Gastrocnemius medialis (tissue), 4 donors: ENCODE data around the gene ZBTB17. TPM values are rescaled to one million over a fixed set of nuclear protein-coding genes. Genes with fewer than 3 reads are reported as not detected.
"Not testable (repeated sequence)": the region's sequence is repeated elsewhere in the genome, so short reads cannot be mapped to it uniquely, and the experiment has no call there.

ENCODE experiments used
- ATAC-seq, 2 donors: fragments of 150-250 bp; one replicate each; pipeline ENCODE4 v1.9.1; 2016
- DNase-seq, 2 donors: peaks; one replicate each; pipeline ENCODE4 v3.0.0-alpha.2; 2019
- H3K27ac ChIP-seq, 4 donors: fragments of 200-600 bp; sonication (generic); 1 replicate in 1 of 4; 2 replicates in 3 of 4; pipeline ENCODE4 v1.5.1; 2016 to 2018; ENCODE audit warnings: mild to moderate bottlenecking in 2 of 4, moderate library complexity in 1 of 4
- H3K27me3 ChIP-seq, 3 donors: fragments of 200-600 bp; sonication (generic) in 2 of 3; 1 replicate in 1 of 3; 2 replicates in 2 of 3; pipeline versions ENCODE4 v1.5.1 to v1.6.0; 2016 to 2019; ENCODE audit warnings: mild to moderate bottlenecking in 1 of 3, moderate library complexity in 1 of 3
- H3K36me3 ChIP-seq, 2 donors: fragments of 200-600 bp; sonication (generic) in 1 of 2; one replicate each; pipeline ENCODE4 v1.5.1; 2017 to 2018
- H3K4me1 ChIP-seq, 2 donors: fragments of 200-600 bp; sonication (generic) in 1 of 2; one replicate each; pipeline ENCODE4 v1.5.1; 2016 to 2017; ENCODE audit warnings: mild to moderate bottlenecking in 2 of 2
- H3K4me3 ChIP-seq, 4 donors: fragments of 200-600 bp; sonication (generic) in 3 of 4; 1 replicate in 1 of 4; 2 replicates in 3 of 4; pipeline ENCODE4 v1.5.1; 2016 to 2019; ENCODE audit warnings: mild to moderate bottlenecking in 2 of 4
- H3K9me3 ChIP-seq, 3 donors: fragments of 200-600 bp; sonication (generic) in 2 of 3; 1 replicate in 1 of 3; 2 replicates in 2 of 3; pipeline ENCODE4 v1.5.1; 2016 to 2019
- POLR2A ChIP-seq, 2 donors: fragments of 450-650 bp; IDR thresholded peaks; one replicate each; pipeline ENCODE4 v1.6.1; 2017; ENCODE audit warnings: antibody characterized with exemption in 2 of 2, mild to moderate bottlenecking in 2 of 2, moderate library complexity in 2 of 2
- in situ Hi-C, 4 donors: fragments of 200-750 bp; cut with MboI; loops; one replicate each; pipeline versions ENCODE4 v1.15.0 to v1.8.0; 2017; ENCODE audit warnings: low sequenced_read_pairs in 4 of 4
- intact Hi-C: fragments of 100-400 bp; cut with DNase I; formaldehyde crosslinking; loops from one replicate; pipeline ENCODE4 v1.15.1; 2023; ENCODE audit warnings: low total_unique reads
- total RNA-seq, 4 donors: library from RNA; depleted of rRNA; stranded (reverse); fragments of >200 nt; gene quantifications; one replicate each; pipeline versions ENCODE4 v1.1.0 to v1.2.3, GENCODE V29; 2016
- TF ChIP-seq, protein P1 (sequence below), 5 experiments: fragments of 450-650 bp in 3 of 5; fragments of 200-600 bp in 2 of 5; sonication (generic) in 2 of 5; IDR thresholded peaks in 4 of 5; conservative IDR thresholded peaks in 1 of 5; 1 replicate in 4 of 5; 2 replicates in 1 of 5; pipeline ENCODE4 v1.5.1; 2016 to 2019; ENCODE audit warnings: antibody characterized with exemption in 5 of 5, mild to moderate bottlenecking in 3 of 5, moderate library complexity in 3 of 5

The ZBTB17 gene
- total RNA-seq, 4 donors from 2014 or later = 25.9 to 44.1 (median 31.5) TPM

GRCh38 chr1:15931884-15932283 is 44.0 kb downstream of the ZBTB17 start:
- no peak for TF ChIP-seq POLR2A (IDR thresholded peaks at IDR 0.05)
- TF ChIP-seq, protein P1, sequence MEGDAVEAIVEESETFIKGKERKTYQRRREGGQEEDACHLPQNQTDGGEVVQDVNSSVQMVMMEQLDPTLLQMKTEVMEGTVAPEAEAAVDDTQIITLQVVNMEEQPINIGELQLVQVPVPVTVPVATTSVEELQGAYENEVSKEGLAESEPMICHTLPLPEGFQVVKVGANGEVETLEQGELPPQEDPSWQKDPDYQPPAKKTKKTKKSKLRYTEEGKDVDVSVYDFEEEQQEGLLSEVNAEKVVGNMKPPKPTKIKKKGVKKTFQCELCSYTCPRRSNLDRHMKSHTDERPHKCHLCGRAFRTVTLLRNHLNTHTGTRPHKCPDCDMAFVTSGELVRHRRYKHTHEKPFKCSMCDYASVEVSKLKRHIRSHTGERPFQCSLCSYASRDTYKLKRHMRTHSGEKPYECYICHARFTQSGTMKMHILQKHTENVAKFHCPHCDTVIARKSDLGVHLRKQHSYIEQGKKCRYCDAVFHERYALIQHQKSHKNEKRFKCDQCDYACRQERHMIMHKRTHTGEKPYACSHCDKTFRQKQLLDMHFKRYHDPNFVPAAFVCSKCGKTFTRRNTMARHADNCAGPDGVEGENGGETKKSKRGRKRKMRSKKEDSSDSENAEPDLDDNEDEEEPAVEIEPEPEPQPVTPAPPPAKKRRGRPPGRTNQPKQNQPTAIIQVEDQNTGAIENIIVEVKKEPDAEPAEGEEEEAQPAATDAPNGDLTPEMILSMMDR (IDR thresholded peaks at IDR 0.05 in 4 of 5, conservative IDR thresholded peaks at IDR 0.05 in 1 of 5) = no peak
- H3K4me3 ChIP-seq = no peak overlapping the region
- no peak overlapping the region for H3K27ac ChIP-seq
- no peaks in the 10 kb centered on the region for H3K27me3 ChIP-seq
- H3K36me3 ChIP-seq = peaks cover 0 to 96% of the 10 kb centered on the region in 2 donors
- DNase-seq (no peak), ATAC-seq (no peak)
- no peaks in the 10 kb centered on the region for H3K9me3 ChIP-seq
- no peaks in the 10 kb centered on the region for H3K4me1 ChIP-seq
- in situ Hi-C loops = no loop called here
- intact Hi-C loops = no loop called here

DNA sequence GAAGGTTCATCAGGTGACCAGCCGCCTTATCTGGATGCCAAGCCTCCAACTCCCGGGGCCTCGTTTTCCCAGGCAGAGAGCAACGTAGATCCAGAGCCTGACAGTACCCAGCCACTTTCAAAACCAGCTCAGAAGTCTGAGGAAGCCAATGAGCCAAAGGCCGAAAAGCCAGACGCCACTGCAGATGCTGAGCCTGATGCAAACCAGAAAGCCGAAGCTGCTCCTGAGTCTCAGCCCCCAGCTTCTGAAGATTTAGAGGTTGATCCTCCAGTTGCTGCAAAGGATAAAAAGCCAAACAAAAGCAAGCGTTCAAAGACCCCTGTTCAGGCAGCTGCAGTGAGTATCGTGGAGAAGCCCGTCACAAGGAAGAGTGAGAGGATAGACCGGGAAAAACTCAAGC is 44.5 kb downstream of the ZBTB17 start:
- peaks cover 0 to 91% of the 10 kb centered on the region in 2 donors for H3K36me3 ChIP-seq
- H3K9me3 ChIP-seq = no peaks in the 10 kb centered on the region
- H3K4me1 ChIP-seq = no peaks in the 10 kb centered on the region
- H3K4me3 ChIP-seq = no peak overlapping the region
- TF ChIP-seq, protein P1 (IDR thresholded peaks at IDR 0.05 in 4 of 5, conservative IDR thresholded peaks at IDR 0.05 in 1 of 5) = no peak
- no peak for TF ChIP-seq POLR2A (IDR thresholded peaks at IDR 0.05)
- ATAC-seq (no peak), DNase-seq (no peak)
- H3K27ac ChIP-seq = no peak overlapping the region
- intact Hi-C loops = no loop called here
- in situ Hi-C loops = no loop called here
- no peaks in the 10 kb centered on the region for H3K27me3 ChIP-seq

- DNase-seq (no peak), ATAC-seq (no peak)
- Histone ChIP-seq H3K36me3 (peaks cover 0 to 79% of the 10 kb centered on the region in 2 donors), H3K9me3 (no peaks in the 10 kb centered on the region), H3K27ac (no peak overlapping the region), H3K4me1 (no peaks in the 10 kb centered on the region), H3K27me3 (no peaks in the 10 kb centered on the region), H3K4me3 (no peak overlapping the region)
- TF ChIP-seq, protein P1 (IDR thresholded peaks at IDR 0.05 in 4 of 5, conservative IDR thresholded peaks at IDR 0.05 in 1 of 5) = no peak
- no peak for TF ChIP-seq POLR2A (IDR thresholded peaks at IDR 0.05)
- in situ Hi-C loops = no loop called here
- intact Hi-C loops = no loop called here
These were observed 46.6 kb downstream of the ZBTB17 start for GRCh38 chr1:15928971-15929965.

- H3K4me3 ChIP-seq, intact Hi-C loops, ATAC-seq, DNase-seq, H3K4me1 ChIP-seq, H3K9me3 ChIP-seq, in situ Hi-C loops, H3K27me3 ChIP-seq: not testable (repeated sequence)
- H3K36me3 ChIP-seq = peaks cover under 1 to 79% of the 10 kb centered on the region in 2 donors
- H3K27ac ChIP-seq = peak overlapping the region in 1 of 4 donors; percentile 26
These were observed 49.5 kb downstream of the ZBTB17 start for GRCh38 chr1:15926448-15926847.

GRCh38 chr1:15923241-15923640 is 52.7 kb downstream of the ZBTB17 start:
- no peak overlapping the region for H3K27ac ChIP-seq
- no peaks in the 10 kb centered on the region for H3K4me1 ChIP-seq
- H3K27me3 ChIP-seq = no peaks in the 10 kb centered on the region
- DNase-seq (no peak), ATAC-seq (no peak)
- H3K4me3 ChIP-seq = no peak overlapping the region
- peaks cover 3 to 75% of the 10 kb centered on the region in 2 donors for H3K36me3 ChIP-seq
- no peak for TF ChIP-seq POLR2A (IDR thresholded peaks at IDR 0.05)
- TF ChIP-seq, protein P1 (IDR thresholded peaks at IDR 0.05 in 4 of 5, conservative IDR thresholded peaks at IDR 0.05 in 1 of 5) = no peak
- intact Hi-C loops (no loop called here), in situ Hi-C loops (no loop called here)
- no peaks in the 10 kb centered on the region for H3K9me3 ChIP-seq
